IMR-90 (cell line): ENCODE data around the gene COL19A1. TPM values are rescaled to one million over a fixed set of nuclear protein-coding genes. Genes with fewer than 3 reads are reported as not detected.

ENCODE experiments used
- ATAC-seq: fragments of 200-7000 bp; cut with Tn5 transposase; 2 replicates; pipeline ENCODE4 v1.9.1; 2020; ENCODE audit warnings: low read depth, mild to moderate bottlenecking, moderate library complexity
- BruUV-seq: library from RNA; stranded (reverse); fragments of 400-500 nt; replicated peaks from 2 replicates; lab custom pipeline; 2021; lab: Mats Ljungman, UMichigan
- CTCF ChIA-PET: fragments of 300-600 bp; formaldehyde crosslinking; extraction: SDS; loops from one replicate; lab custom pipeline; 2021; ENCODE audit warnings: antibody characterized with exemption; lab: Yijun Ruan, JAX
- POLR2A ChIA-PET: fragments of 300-600 bp; sonication (Branson Sonifier 250); formaldehyde crosslinking; loops from one replicate; lab custom pipeline; 2022; ENCODE audit warnings: antibody characterized with exemption; ENCODE audit not compliant: unreplicated experiment; lab: Charles Lee
- DNase-seq: peaks from one replicate; pipeline ENCODE4 v3.0.0; 2013
- H2AFZ ChIP-seq: replicated peaks from 2 replicates; pipeline ENCODE3; 2013; ENCODE audit warnings: low read length, mild to moderate bottlenecking; ENCODE audit not compliant: poor library complexity
- H2AK5ac ChIP-seq: 2 replicates; pipeline ENCODE4 v1.6.1; 2013; ENCODE audit warnings: low read depth, low read length, inconsistent platforms
- H2AK9ac ChIP-seq: replicated peaks from 2 replicates; pipeline ENCODE3; 2013; ENCODE audit warnings: mild to moderate bottlenecking, low read depth, low read length, moderate library complexity; ENCODE audit not compliant: poor library complexity
- H2BK120ac ChIP-seq: 2 replicates; pipeline ENCODE4 v1.6.1; 2013; ENCODE audit warnings: low read depth, low read length, inconsistent platforms
- H2BK15ac ChIP-seq: 3 replicates; pipeline ENCODE4 v1.6.1; 2013; ENCODE audit warnings: low read depth, low read length, inconsistent platforms
- H2BK20ac ChIP-seq: 2 replicates; pipeline ENCODE4 v1.6.1; 2013; ENCODE audit warnings: low read depth, mild to moderate bottlenecking, inconsistent platforms, low read length, moderate library complexity
- H2BK5ac ChIP-seq: 2 replicates; pipeline ENCODE4 v1.6.1; 2013; ENCODE audit warnings: mild to moderate bottlenecking, low read depth, low read length, inconsistent platforms; ENCODE audit not compliant: poor library complexity, severe bottlenecking
- H3K14ac ChIP-seq: replicated peaks from 2 replicates; pipeline ENCODE4 v1.6.1; 2013; ENCODE audit warnings: low read depth, low read length, inconsistent platforms
- H3K18ac ChIP-seq: 2 replicates; pipeline ENCODE4 v1.6.1; 2013; ENCODE audit warnings: low read depth, low read length, control low read depth
- H3K23ac ChIP-seq: 2 replicates; pipeline ENCODE4 v1.6.1; 2013; ENCODE audit warnings: low read depth, low read length, inconsistent platforms
- H3K27ac ChIP-seq: 2 replicates; pipeline ENCODE4 v1.5.1; 2013; ENCODE audit warnings: mild to moderate bottlenecking, control low read depth, low read length; ENCODE audit not compliant: insufficient read depth
- H3K27me3 ChIP-seq: 2 replicates; pipeline ENCODE4 v1.6.1; 2013; ENCODE audit warnings: low read length; ENCODE audit not compliant: control insufficient read depth, insufficient read depth
- H3K36me3 ChIP-seq: 2 replicates; pipeline ENCODE4 v1.6.1; 2013; ENCODE audit warnings: low read length, mixed read lengths; ENCODE audit not compliant: control insufficient read depth, insufficient read depth
- H3K4ac ChIP-seq: 2 replicates; pipeline ENCODE4 v1.6.1; 2013; ENCODE audit warnings: low read depth, low read length, inconsistent platforms
- H3K4me1 ChIP-seq: 2 replicates; pipeline ENCODE4 v1.6.1; 2013; ENCODE audit warnings: low read length, mixed read lengths; ENCODE audit not compliant: control insufficient read depth, insufficient read depth
- H3K4me2 ChIP-seq: 2 replicates; pipeline ENCODE4 v1.6.1; 2013; ENCODE audit warnings: low read depth, mild to moderate bottlenecking, control low read depth, low read length, moderate library complexity
- H3K4me3 ChIP-seq: 2 replicates; pipeline ENCODE4 v1.5.1; 2013; ENCODE audit warnings: low read depth, mild to moderate bottlenecking, control low read depth, low read length, moderate library complexity; ENCODE audit not compliant: insufficient read depth
- H3K56ac ChIP-seq: 2 replicates; pipeline ENCODE4 v1.6.1; 2013; ENCODE audit warnings: low read length, inconsistent platforms; ENCODE audit not compliant: insufficient read depth; ENCODE audit errors: extremely low read depth
- H3K79me1 ChIP-seq, 2 experiments: 2 replicates each; pipeline ENCODE4 v1.6.1; 2013; ENCODE audit warnings: low read length in 2 of 2, inconsistent platforms in 1 of 2, low read depth in 1 of 2
- H3K9ac ChIP-seq: 2 replicates; pipeline ENCODE4 v1.6.1; 2013; ENCODE audit warnings: low read depth, low read length, control low read depth
- H3K9me1 ChIP-seq: 2 replicates; pipeline ENCODE4 v1.6.1; 2013; ENCODE audit warnings: low read length, inconsistent platforms; ENCODE audit not compliant: insufficient read depth
- H3K9me3 ChIP-seq: 2 replicates; pipeline ENCODE4 v1.6.1; 2013; ENCODE audit warnings: low read length; ENCODE audit not compliant: control insufficient read depth, insufficient read depth
- H4K20me1 ChIP-seq: 2 replicates; pipeline ENCODE4 v1.6.1; 2013; ENCODE audit warnings: low read length, inconsistent platforms; ENCODE audit not compliant: insufficient read depth
- H4K5ac ChIP-seq: 2 replicates; pipeline ENCODE4 v1.6.1; 2013; ENCODE audit warnings: mild to moderate bottlenecking, low read depth, low read length, control low read depth
- H4K8ac ChIP-seq, 2 experiments: 2 replicates each; pipeline ENCODE4 v1.6.1; 2013; ENCODE audit warnings: low read depth in 2 of 2, low read length in 2 of 2, control low read depth in 1 of 2, inconsistent platforms in 1 of 2
- H4K91ac ChIP-seq: 2 replicates; pipeline ENCODE4 v1.6.1; 2013; ENCODE audit warnings: low read depth, low read length, inconsistent platforms; ENCODE audit not compliant: insufficient read depth
- CHD1 ChIP-seq: IDR thresholded peaks from 2 replicates; pipeline ENCODE4 v1.6.1; 2012; ENCODE audit warnings: low read depth, low read length, improper control_type of control experiment
- FOS ChIP-seq: fragments of 150-350 bp; IDR thresholded peaks from 2 replicates; pipeline ENCODE4 v1.6.1; 2016; ENCODE audit warnings: low read depth, low read length
- MAZ ChIP-seq: IDR thresholded peaks from 2 replicates; pipeline ENCODE4 v1.6.1; 2012; ENCODE audit warnings: low read depth, mild to moderate bottlenecking, low read length, improper control_type of control experiment, moderate library complexity, borderline replicate concordance
- MXI1 ChIP-seq: IDR thresholded peaks from 2 replicates; pipeline ENCODE4 v1.6.1; 2012; ENCODE audit warnings: low read depth, mild to moderate bottlenecking, low read length, moderate library complexity, borderline replicate concordance
- NFE2L2 ChIP-seq: fragments of 150-350 bp; IDR thresholded peaks from 2 replicates; pipeline ENCODE4 v1.6.1; 2016; ENCODE audit warnings: low read depth, mild to moderate bottlenecking, low read length
- POLR2A ChIP-seq: IDR thresholded peaks from 2 replicates; pipeline ENCODE4 v1.6.1; 2012; ENCODE audit warnings: mild to moderate bottlenecking, low read depth, low read length
- RCOR1 ChIP-seq: IDR thresholded peaks from 2 replicates; pipeline ENCODE4 v1.6.1; 2012; ENCODE audit warnings: mild to moderate bottlenecking, low read length, improper control_type of control experiment; ENCODE audit not compliant: insufficient replicate concordance
- SMC3 ChIP-seq: fragments of 150-350 bp; IDR thresholded peaks from 2 replicates; pipeline ENCODE4 v1.6.1; 2016; ENCODE audit warnings: low read depth, mild to moderate bottlenecking, antibody characterized with exemption, low read length, moderate library complexity
- WGBS, 2 experiments: methylation state at CpG; one replicate each; pipeline versions ENCODE4 v1.1.5 to v1.1.7; 2013; ENCODE audit warnings: missing lambda C conversion rate in 2 of 2; ENCODE audit not compliant: insufficient read length in 1 of 2; ENCODE audit errors: extremely low coverage in 2 of 2; 5-methylcytosine and 5-hydroxymethylcytosine counted together
- dilution Hi-C: fragments of 300-500 bp; cut with HindIII; formaldehyde crosslinking; loops from one replicate; pipeline ENCODE4 v1.14.3; 2018; ENCODE audit warnings: low sequenced_read_pairs; ENCODE audit not compliant: unreplicated experiment
- in situ Hi-C: fragments of 300-500 bp; cut with MboI; formaldehyde crosslinking; loops from 3 replicates; pipeline ENCODE4 v1.14.3; 2019; ENCODE audit warnings: low sequenced_read_pairs, inconsistent platforms, mixed read lengths
- intact Hi-C: fragments of 100-400 bp; cut with micrococcal nuclease; formaldehyde crosslinking; loops from 2 replicates; pipeline ENCODE4 v1.10.0; 2022
- polyA plus RNA-seq, 3 experiments: library from polyadenylated mRNA; depleted of rRNA; stranded (reverse); fragments of >200 nt; gene quantifications; 2 replicates each; pipeline ENCODE4 v1.2.3, GENCODE V29; 2012; ENCODE audit warnings: low replicate concordance in 1 of 3
- total RNA-seq: library from RNA; depleted of rRNA; stranded (reverse); fragments of >200 nt; gene quantifications from 2 replicates; pipeline ENCODE4 v1.2.3, GENCODE V29; 2012
- TF ChIP-seq, protein P1 (sequence below): fragments of 150-350 bp; IDR thresholded peaks from 2 replicates; pipeline ENCODE4 v1.6.1; 2016; ENCODE audit warnings: low read depth, mild to moderate bottlenecking, low read length, moderate library complexity, borderline replicate concordance
- TF ChIP-seq, protein P2 (sequence below): conservative IDR thresholded peaks from 2 replicates; pipeline ENCODE4 v1.5.1; 2012; ENCODE audit warnings: mild to moderate bottlenecking, low read depth, low read length, improper control_type of control experiment
- TF ChIP-seq, protein P3 (sequence below): fragments of 150-350 bp; IDR thresholded peaks from 2 replicates; pipeline ENCODE4 v1.6.1; 2017; ENCODE audit warnings: mild to moderate bottlenecking, antibody characterized with exemption, low read length, low read depth

The COL19A1 gene
- total and polyA plus RNA-seq, 2 of the 4 experiments (the other 2 are of a cell fraction) = under 0.01 TPM; not detected in 1

DNA sequence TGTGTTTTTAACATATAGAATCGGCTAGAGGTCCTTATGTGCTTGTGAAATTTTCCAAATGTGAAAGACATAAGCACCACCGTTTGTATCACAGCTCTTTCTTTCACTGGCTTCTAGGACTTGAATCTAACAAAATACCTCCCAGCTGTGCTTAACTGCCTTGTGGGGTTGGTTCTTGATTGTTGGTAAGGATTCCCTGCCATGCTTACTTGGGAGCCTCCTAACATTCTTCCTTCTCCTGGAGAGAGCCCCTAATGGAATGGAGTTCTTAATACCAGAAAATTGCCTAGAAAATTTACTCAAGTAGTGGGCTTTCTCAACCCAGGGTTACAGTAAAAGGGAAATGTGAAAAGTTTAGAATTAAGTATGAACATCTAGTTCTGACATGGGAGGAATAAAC lies 121.2 kb downstream of the COL19A1 start:
- Histone ChIP-seq H4K8ac (no peak overlapping the region), H3K14ac (no peak overlapping the region), H2AFZ (no peak overlapping the region), H4K91ac (no peak overlapping the region), H2BK20ac (no peak overlapping the region), H3K9me1 (no peaks in the 10 kb centered on the region), H3K9ac (no peak overlapping the region), H4K5ac (no peak overlapping the region), H3K18ac (no peak overlapping the region), H2BK5ac (no peak overlapping the region), H2BK120ac (no peak overlapping the region), H2BK15ac (no peak overlapping the region), H3K9me3 (no peaks in the 10 kb centered on the region), H3K36me3 (no peaks in the 10 kb centered on the region), H3K27me3 (no peaks in the 10 kb centered on the region), H3K23ac (no peak overlapping the region), H2AK5ac (no peak overlapping the region), H3K4me2 (no peak overlapping the region), H3K4me3 (no peak overlapping the region), H3K27ac (no peak overlapping the region), H2AK9ac (no peak overlapping the region), H3K4me1 (no peaks in the 10 kb centered on the region), H3K56ac (no peak overlapping the region), H3K4ac (no peak overlapping the region), H4K20me1 (no peaks in the 10 kb centered on the region), H3K79me1 (no peaks in the 10 kb centered on the region)
- WGBS, 2 experiments = no CpG with 5 or more reads among the region's 2 CpGs
- ChIA-PET POLR2A (no interaction called here), CTCF (no interaction called here)
- TF ChIP-seq, protein P1, sequence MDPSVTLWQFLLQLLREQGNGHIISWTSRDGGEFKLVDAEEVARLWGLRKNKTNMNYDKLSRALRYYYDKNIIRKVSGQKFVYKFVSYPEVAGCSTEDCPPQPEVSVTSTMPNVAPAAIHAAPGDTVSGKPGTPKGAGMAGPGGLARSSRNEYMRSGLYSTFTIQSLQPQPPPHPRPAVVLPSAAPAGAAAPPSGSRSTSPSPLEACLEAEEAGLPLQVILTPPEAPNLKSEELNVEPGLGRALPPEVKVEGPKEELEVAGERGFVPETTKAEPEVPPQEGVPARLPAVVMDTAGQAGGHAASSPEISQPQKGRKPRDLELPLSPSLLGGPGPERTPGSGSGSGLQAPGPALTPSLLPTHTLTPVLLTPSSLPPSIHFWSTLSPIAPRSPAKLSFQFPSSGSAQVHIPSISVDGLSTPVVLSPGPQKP = no peak
- TF ChIP-seq, protein P2, sequence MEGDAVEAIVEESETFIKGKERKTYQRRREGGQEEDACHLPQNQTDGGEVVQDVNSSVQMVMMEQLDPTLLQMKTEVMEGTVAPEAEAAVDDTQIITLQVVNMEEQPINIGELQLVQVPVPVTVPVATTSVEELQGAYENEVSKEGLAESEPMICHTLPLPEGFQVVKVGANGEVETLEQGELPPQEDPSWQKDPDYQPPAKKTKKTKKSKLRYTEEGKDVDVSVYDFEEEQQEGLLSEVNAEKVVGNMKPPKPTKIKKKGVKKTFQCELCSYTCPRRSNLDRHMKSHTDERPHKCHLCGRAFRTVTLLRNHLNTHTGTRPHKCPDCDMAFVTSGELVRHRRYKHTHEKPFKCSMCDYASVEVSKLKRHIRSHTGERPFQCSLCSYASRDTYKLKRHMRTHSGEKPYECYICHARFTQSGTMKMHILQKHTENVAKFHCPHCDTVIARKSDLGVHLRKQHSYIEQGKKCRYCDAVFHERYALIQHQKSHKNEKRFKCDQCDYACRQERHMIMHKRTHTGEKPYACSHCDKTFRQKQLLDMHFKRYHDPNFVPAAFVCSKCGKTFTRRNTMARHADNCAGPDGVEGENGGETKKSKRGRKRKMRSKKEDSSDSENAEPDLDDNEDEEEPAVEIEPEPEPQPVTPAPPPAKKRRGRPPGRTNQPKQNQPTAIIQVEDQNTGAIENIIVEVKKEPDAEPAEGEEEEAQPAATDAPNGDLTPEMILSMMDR = no peak
- no peak for TF ChIP-seq CHD1
- no peak for TF ChIP-seq MAZ
- TF ChIP-seq NFE2L2 = no peak
- no peak for TF ChIP-seq SMC3
- TF ChIP-seq, protein P3, sequence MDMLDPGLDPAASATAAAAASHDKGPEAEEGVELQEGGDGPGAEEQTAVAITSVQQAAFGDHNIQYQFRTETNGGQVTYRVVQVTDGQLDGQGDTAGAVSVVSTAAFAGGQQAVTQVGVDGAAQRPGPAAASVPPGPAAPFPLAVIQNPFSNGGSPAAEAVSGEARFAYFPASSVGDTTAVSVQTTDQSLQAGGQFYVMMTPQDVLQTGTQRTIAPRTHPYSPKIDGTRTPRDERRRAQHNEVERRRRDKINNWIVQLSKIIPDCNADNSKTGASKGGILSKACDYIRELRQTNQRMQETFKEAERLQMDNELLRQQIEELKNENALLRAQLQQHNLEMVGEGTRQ = no peak
- TF ChIP-seq FOS = no peak
- no peak for TF ChIP-seq MXI1
- TF ChIP-seq RCOR1 = no peak
- no peak for TF ChIP-seq POLR2A
- in situ Hi-C loops = no loop called here
- intact Hi-C loops = no loop called here
- dilution Hi-C loops = no loop called here
- DNase-seq = no peak
- ATAC-seq = no peak
- BruUV-seq = no TSS peak
